HG03159 (cell line): ENCODE measurements around the gene TMEM208.

ENCODE experiments used
- ATAC-seq: cut with Tn5 transposase; IDR thresholded peaks from one replicate; pipeline ENCODE4 v1.9.1; 2021; ENCODE audit warnings: mild to moderate bottlenecking, moderate library complexity; ENCODE audit not compliant: unreplicated experiment

The TMEM208 gene

GRCh38 chr16:67226804-67227566, at the start of gene TMEM208:
TSS of gene TMEM208 (plus strand) at chr16:67227130. CDS start at chr16:67227219, 89 bp downstream.
- ATAC-seq, result peak; percentile 88

GRCh38 chr16:67177743-67178699, 48.9 kb upstream of the TMEM208 start:
- ATAC-seq, result no peak

GRCh38 chr16:67179421-67180080, 47.4 kb upstream of the TMEM208 start:
- no peak for ATAC-seq

- no peak for ATAC-seq
Measured at GRCh38 chr16:67180166-67180565, 46.8 kb upstream of the TMEM208 start.

- ATAC-seq, result no peak
Measured at GRCh38 chr16:67181346-67181745, 45.6 kb upstream of the TMEM208 start.

- no peak for ATAC-seq
Measured at GRCh38 chr16:67182288-67182687, 44.6 kb upstream of the TMEM208 start.

GRCh38 chr16:67183284-67183626, 43.7 kb upstream of the TMEM208 start:
- no peak for ATAC-seq

- peak; percentile 92 for ATAC-seq
Measured at GRCh38 chr16:67183627-67184452, 43.1 kb upstream of the TMEM208 start, which contains the start of gene MATCAP1. TSS of gene MATCAP1 (minus strand) at chr16:67183963. CDS start at chr16:67180610, 3,353 bp downstream.

- ATAC-seq, result no peak
Measured at GRCh38 chr16:67184453-67184994, 42.4 kb upstream of the TMEM208 start.

GRCh38 chr16:67184995-67185650, 41.8 kb upstream of the TMEM208 start:
- ATAC-seq, result no peak

- ATAC-seq, result no peak
Measured at GRCh38 chr16:67185651-67186134, 41.2 kb upstream of the TMEM208 start.

- ATAC-seq, result no peak
Measured at GRCh38 chr16:67186550-67186950, 40.4 kb upstream of the TMEM208 start.

- no peak for ATAC-seq
Measured at GRCh38 chr16:67187175-67187890, 39.6 kb upstream of the TMEM208 start.

GRCh38 chr16:67188323-67188722, 38.6 kb upstream of the TMEM208 start:
- ATAC-seq, result no peak

GRCh38 chr16:67188798-67189197, 38.1 kb upstream of the TMEM208 start:
- ATAC-seq, result no peak

- no peak for ATAC-seq
Measured at GRCh38 chr16:67190041-67190440, 36.9 kb upstream of the TMEM208 start, which contains the start of gene EXOC3L1. TSS of gene EXOC3L1 (minus strand) at chr16:67190136. CDS start at chr16:67189676, 460 bp downstream.

- no peak for ATAC-seq
Measured at GRCh38 chr16:67190448-67191399, 36.2 kb upstream of the TMEM208 start.
